Tibial artery (tissue), 4 donors: Measurements from ENCODE around the gene CCNJ.
"Not testable (repeated sequence)": the region's sequence is repeated elsewhere in the genome, so short reads cannot be mapped to it uniquely, and the experiment has no call there.

ENCODE experiments used
- DNase-seq, 2 donors: peaks; one replicate each; pipeline ENCODE4 v3.0.0-alpha.2; 2019
- H3K27ac ChIP-seq, 2 donors: fragments of 200-600 bp; sonication (generic) in 1 of 2; 1 replicate in 1 of 2; 2 replicates in 1 of 2; pipeline ENCODE4 v1.5.1; 2018 to 2019; ENCODE audit warnings: mild to moderate bottlenecking in 1 of 2
- H3K27me3 ChIP-seq, 2 donors: fragments of 200-600 bp; sonication (generic) in 1 of 2; one replicate each; pipeline versions ENCODE4 v1.5.1 to v1.6.0; 2016 to 2019
- H3K36me3 ChIP-seq, 3 donors: fragments of 200-600 bp; sonication (generic) in 2 of 3; one replicate each; pipeline ENCODE4 v1.5.1; 2016 to 2019; ENCODE audit warnings: mild to moderate bottlenecking in 2 of 3
- H3K4me1 ChIP-seq, 4 donors: fragments of 200-600 bp; sonication (generic) in 2 of 4; 1 replicate in 3 of 4; 2 replicates in 1 of 4; pipeline ENCODE4 v1.5.1; 2016 to 2019
- H3K4me3 ChIP-seq, 2 donors: fragments of 200-600 bp; sonication (generic) in 1 of 2; 1 replicate in 1 of 2; 2 replicates in 1 of 2; pipeline ENCODE4 v1.5.1; 2018 to 2019; ENCODE audit warnings: mild to moderate bottlenecking in 2 of 2
- H3K9me3 ChIP-seq, 3 donors: fragments of 200-600 bp; sonication (generic) in 1 of 3; one replicate each; pipeline ENCODE4 v1.5.1; 2016 to 2019
- CTCF ChIP-seq, 2 experiments: fragments of 200-600 bp in 1 of 2; fragments of 450-650 bp in 1 of 2; IDR thresholded peaks; one replicate each; pipeline ENCODE4 v1.5.1; 2017 to 2019; ENCODE audit warnings: antibody characterized with exemption in 2 of 2, mild to moderate bottlenecking in 1 of 2, moderate library complexity in 1 of 2
- intact Hi-C: fragments of 100-400 bp; cut with DNase I; formaldehyde crosslinking; loops from one replicate; pipeline ENCODE4 v1.15.0; 2023; ENCODE audit warnings: low total_unique reads

The CCNJ gene

GRCh38 chr10:96043033-96043892 lies at the start of gene CCNJ:
Gene CCNJ (plus strand): TSS chr10:96043583. CDS start chr10:96044394, 811 bp downstream.
- Histone ChIP-seq H3K4me1 (peaks cover 0 to 16% (median 7%) of the 10 kb centered on the region in 4 donors), H3K4me3 (peak within 1 kb of the TSS; percentile 79 to 82), H3K27ac (peak within 1 kb of the TSS; percentile 81 to 85), H3K9me3 (no peaks in the 10 kb centered on the region), H3K27me3 (no peaks in the 10 kb centered on the region), H3K36me3 (peaks cover 0 to 4% (median 0%) of the 10 kb centered on the region in 3 donors)
- intact Hi-C loops: no loop called here
- peak; percentile 15 to 20 for TF ChIP-seq CTCF (IDR thresholded peaks at IDR 0.05)
- peak; percentile 86 to 91 for DNase-seq

GRCh38 chr10:95994376-95994775 lies 49.0 kb upstream of the CCNJ start:
- H3K9me3 ChIP-seq, H3K36me3 ChIP-seq, H3K4me1 ChIP-seq, H3K4me3 ChIP-seq, H3K27ac ChIP-seq, intact Hi-C loops, DNase-seq, H3K27me3 ChIP-seq: not testable (repeated sequence)

GRCh38 chr10:95998255-95998784 lies 45.1 kb upstream of the CCNJ start:
- no peak for TF ChIP-seq CTCF (IDR thresholded peaks at IDR 0.05)
- no peak for DNase-seq
- Histone ChIP-seq H3K27ac (no peak overlapping the region), H3K36me3 (peaks cover 0 to 3% (median 0%) of the 10 kb centered on the region in 3 donors), H3K9me3 (no peaks in the 10 kb centered on the region), H3K27me3 (no peaks in the 10 kb centered on the region), H3K4me1 (no peaks in the 10 kb centered on the region), H3K4me3 (no peak overlapping the region)
- intact Hi-C loops: no loop called here

GRCh38 chr10:96013956-96014355 lies 29.4 kb upstream of the CCNJ start:
- Histone ChIP-seq H3K4me1 (peaks cover 0 to 3% (median 0%) of the 10 kb centered on the region in 4 donors), H3K4me3 (no peak overlapping the region), H3K9me3 (no peaks in the 10 kb centered on the region), H3K27ac (no peak overlapping the region), H3K27me3 (no peaks in the 10 kb centered on the region), H3K36me3 (no peaks in the 10 kb centered on the region)
- no peak for TF ChIP-seq CTCF (IDR thresholded peaks at IDR 0.05)
- DNase-seq: no peak
- intact Hi-C loops: no loop called here

GRCh38 chr10:96014473-96015102 lies 28.8 kb upstream of the CCNJ start:
- Histone ChIP-seq H3K27ac (no peak overlapping the region), H3K4me3 (no peak overlapping the region), H3K4me1 (peaks cover 0 to 3% (median 0%) of the 10 kb centered on the region in 4 donors), H3K9me3 (no peaks in the 10 kb centered on the region), H3K36me3 (no peaks in the 10 kb centered on the region), H3K27me3 (no peaks in the 10 kb centered on the region)
- intact Hi-C loops: loop anchor here (5.0 kb wide), 1 partner anchor 278 kb away; no protein-coding TSS in a partner anchor
- no peak for DNase-seq
- TF ChIP-seq CTCF (IDR thresholded peaks at IDR 0.05): no peak
